Stimulated activated CD4-positive, alpha-beta T cell treated with anti-CD3 and anti-CD28 coated beads, Interleukin-1b, Interleukin-23, amount 100 ng/mL, for 24 hours (primary cell): ENCODE results near the gene ANXA11.

Experiments
- DNase-seq, 4 experiments: peaks; one replicate each; pipeline ENCODE4 v3.0.0-alpha.2; 2020; ENCODE audit warnings: low read depth in 4 of 4, low spot score in 1 of 4

The ANXA11 gene

DNA sequence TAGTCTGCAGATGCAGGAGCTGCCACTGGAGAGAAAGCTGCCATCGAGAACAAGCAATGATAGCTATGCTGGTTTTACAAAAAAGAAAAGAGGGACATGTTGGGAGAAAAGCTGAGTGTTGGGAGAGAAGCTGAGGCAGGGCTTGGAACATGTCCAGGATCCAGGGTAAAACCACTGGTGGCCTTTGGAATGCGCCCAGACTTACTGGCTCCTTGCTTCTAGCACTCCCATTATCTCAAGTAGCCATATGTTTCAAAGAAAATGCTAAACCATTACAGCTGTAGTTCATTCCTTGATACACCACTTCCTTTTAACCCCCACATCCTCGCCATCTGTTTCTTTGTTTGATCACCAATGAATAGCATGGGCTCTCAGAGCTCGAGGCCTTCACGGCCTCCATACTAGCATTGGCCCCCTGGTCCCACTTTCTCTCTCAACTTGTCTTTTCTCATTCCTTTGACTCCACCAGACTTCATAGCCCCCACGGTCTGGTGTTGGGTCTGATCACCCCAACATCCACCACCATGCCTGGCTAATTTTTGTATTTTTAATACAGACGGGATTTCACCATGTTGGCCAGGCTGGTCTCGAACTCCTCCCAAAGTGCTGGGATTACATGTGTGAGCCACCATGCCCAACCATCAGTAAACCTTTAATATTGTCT is 96.6 kb downstream of the ANXA11 start:
- DNase-seq: no peak

DNA sequence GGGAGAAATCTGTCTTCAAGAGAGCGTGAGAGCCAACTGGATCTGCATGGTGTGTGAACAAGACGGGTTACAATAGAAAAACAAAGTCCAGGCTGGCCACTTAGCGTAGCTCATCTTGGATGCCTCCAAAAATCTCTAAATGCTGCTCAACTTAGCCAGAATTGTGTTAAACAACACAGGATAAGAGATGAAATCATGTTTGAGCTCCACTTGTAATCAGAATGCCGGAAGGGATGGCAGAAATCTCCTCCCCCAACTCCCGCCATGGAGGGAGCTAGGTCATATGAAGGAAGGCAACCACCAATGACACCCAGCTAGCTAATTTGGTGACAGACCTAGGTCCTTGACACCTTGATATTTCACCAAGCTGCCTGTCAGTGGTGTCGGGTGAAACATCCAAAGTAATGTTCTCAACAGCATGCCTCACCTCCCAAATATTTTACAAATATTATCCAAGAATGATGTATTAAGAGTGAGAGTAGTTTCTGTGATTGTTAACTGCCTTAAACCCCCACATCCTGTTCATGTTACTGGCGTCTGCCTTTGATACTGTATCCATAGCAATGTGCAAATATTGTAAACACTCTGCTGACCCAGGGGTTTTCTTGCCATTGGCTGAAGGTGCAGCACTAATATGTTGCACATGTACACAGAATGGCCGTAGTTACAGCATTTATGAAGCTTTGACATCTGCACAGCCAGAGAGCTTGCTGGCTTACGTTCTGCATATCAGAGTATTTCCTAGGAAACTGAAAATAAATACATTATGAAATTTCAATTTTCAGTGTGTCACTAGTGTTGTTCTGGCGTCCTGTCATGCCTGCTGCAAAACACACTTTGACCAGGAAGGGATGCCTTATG is 101.0 kb downstream of the ANXA11 start:
- DNase-seq: no peak
